Stimulated activated naive CD8-positive, alpha-beta T cell treated with anti-CD3 and anti-CD28 coated beads, Interleukin-15, Interleukin-2, amounts not matched to agents 100 U/mL and 50 U/mL, for 24 hours (primary cell): Measurements from ENCODE around the gene FGGY.
"Not testable (repeated sequence)": the region's sequence is repeated elsewhere in the genome, so short reads cannot be mapped to it uniquely, and the experiment has no call there.

Source experiments
- ATAC-seq: fragments of 150-1000 bp; cut with Tn5 transposase; one replicate; pipeline ENCODE4 v1.10.0; 2021
- DNase-seq: peaks from one replicate; pipeline ENCODE4 v3.0.0; 2021

Gene FGGY

DNA sequence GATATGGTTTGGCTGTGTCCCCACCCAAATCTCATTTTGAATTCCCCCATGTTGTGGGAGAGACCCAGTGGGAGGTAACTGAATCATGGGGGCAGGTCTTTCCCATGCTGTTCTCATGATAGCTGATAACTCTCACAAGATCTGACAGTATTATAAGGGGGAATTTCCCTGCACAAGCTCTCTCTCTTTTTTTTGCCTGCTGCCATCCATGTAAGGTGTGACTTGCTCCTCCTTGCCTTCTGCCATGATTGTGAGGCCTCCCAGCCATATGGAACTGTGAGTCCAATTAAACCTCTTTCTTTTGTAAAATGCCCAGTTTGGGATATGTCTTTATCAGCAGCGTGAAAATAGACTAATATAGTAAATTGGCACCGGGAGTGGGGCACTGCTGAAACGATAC, 439.0 kb downstream of the FGGY start:
- not testable (repeated sequence) for DNase-seq, ATAC-seq

DNA sequence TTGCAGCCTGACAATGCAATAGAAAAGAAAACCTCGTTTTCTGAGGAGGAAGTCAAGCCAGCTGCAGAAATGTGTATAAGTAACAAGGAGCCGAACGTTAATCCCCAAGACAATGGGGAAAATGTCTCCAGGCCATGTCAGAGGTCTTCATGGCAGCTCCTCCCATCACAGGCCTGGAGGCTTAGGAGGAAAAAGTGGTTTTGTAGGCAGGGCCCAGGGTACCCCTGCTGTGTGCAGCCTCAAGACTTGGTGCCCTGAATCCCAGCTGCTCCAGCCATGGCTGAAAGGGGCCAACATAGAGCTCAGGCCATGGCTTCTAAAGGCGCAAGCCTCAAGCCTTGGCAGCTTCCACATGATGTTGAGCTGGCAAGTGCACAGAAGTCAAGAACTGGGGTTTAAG, 439.9 kb downstream of the FGGY start:
- DNase-seq: no peak
- ATAC-seq: no peak

DNA sequence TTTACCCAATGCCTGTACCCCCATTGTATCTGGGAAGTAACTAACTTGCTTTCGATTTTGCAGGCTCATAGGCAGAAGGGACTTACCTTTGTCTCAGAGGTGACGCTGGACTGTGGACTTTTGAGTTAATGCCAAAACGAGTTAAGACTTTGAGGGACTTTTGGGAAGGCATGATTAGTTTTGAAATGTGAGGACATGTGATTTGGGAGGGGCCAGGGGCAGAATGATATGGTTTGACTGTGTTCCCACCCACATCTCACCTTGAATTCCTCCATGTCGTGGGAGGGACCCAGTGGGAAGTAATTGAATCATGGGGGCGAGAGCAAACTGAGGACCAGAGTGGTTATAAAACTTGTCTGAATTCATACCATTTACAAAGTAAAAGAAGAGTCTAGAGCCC, 440.7 kb downstream of the FGGY start:
- DNase-seq (no peak), ATAC-seq (no peak)

DNA sequence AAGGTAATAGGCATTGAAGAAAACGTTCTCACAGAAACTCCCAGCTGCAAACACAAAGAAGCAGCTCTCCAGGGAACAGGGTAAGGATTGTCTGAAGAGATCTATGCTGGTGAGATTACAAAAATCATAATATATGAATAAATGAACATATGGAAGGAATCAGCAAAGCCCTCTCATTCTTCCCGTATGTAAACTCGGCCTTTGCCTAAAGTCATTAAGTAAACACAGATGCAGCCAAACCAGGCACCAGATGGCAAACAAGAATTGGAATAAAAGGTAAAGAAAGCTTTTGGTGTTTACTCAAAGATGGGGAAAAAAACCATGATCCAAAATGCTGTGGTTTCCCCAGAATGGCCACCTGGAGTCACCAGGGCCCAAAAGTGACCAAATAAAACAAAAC, 441.3 kb downstream of the FGGY start:
- ATAC-seq (no peak), DNase-seq (no peak)

DNA sequence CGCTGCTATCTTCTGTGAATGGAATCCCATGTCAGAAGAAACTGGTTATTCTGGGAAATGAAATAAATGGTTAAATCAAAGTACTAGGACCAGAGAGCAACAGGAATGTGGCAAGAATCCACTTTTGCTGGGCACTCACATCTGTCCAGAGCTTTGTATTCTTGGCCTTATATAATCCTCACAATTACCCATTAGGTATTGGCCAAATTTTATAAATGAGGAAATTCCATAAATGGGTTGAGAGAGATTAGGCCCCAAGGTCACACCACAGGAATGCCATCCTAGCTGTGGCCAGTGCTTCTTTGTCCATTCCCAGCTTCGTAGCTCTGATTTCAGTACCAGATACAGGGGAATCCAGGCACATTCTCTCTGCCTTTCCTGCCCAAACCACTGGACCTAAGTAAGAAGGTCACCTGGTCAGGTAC, 441.7 kb downstream of the FGGY start:
- no peak for ATAC-seq

DNA sequence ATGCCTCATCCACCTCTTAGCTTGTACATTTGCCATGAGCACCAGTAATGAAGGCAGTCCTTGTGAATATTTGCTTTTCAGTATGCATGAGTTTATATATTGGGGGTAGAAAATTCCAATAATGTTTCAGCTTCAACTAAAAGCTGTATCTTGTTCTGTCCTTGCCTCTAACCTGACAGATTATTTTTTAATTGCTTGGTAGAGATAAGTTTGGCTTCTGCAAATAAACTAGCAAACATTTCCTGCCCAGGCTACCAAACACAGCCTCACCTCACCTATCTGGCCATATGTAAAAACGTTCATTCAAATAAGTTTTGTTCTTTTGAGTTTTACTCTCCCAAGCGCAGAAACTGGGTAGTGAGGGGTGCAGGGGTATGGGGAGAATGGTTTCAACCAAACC, 442.2 kb downstream of the FGGY start:
- DNase-seq (no peak), ATAC-seq (no peak)

More for the DNA sequence above, 441.7 kb downstream of the FGGY start:
- DNase-seq: no peak

DNA sequence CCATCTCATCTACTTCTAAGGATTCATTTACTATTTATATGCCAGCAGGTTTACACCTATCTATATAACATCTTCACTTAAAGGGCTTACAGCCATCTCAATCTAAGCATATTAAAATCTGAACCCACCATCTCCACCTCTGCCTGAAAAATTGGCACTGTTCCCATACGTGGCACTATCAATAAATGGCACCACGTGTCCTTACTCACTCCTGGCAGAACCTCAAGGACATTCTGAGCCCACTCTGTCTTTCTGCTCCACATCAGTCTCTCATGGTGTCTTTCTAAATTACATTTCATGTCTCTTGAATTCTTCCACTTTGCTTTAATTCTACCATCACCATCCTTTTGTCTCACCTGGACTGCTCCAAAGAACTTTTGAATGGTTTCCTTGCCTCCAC, 445.6 kb downstream of the FGGY start:
- DNase-seq (no peak), ATAC-seq (no peak)

DNA sequence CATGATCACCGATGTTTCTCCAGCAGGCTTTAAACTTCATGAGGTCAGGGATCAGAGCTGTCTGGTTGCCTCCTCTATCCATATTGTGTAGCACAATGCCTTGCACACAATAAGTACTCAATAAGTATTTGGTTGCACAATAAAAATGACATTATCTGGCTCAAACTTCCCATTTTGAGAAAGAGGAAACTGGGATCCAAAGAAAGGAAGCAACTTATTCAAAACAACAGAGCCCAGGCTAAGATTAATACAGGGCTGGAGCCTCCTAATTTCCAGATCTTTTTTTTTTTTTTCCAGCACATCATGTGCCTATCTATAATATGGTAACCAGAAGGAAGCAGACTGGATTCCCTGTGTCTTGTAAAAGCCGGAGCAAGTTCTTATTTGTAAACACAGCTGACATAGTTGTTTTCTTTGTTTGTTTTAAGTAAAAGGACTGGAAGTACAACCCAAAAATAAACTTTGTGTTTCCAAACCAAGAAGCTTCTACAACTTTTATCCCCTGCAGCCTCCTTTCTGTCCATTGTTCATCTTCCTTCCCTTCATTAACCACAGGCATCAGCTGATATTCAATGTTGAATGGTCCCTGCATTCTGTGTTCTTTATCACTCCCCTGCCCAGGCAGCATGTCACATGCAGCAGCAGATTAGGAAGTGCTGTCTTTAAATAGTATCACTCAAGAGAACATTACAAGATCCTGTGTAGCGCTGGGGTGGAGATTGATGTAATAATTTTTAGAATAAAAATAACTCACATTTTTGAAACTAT, 446.6 kb downstream of the FGGY start:
- ATAC-seq (no peak), DNase-seq (no peak)

DNA sequence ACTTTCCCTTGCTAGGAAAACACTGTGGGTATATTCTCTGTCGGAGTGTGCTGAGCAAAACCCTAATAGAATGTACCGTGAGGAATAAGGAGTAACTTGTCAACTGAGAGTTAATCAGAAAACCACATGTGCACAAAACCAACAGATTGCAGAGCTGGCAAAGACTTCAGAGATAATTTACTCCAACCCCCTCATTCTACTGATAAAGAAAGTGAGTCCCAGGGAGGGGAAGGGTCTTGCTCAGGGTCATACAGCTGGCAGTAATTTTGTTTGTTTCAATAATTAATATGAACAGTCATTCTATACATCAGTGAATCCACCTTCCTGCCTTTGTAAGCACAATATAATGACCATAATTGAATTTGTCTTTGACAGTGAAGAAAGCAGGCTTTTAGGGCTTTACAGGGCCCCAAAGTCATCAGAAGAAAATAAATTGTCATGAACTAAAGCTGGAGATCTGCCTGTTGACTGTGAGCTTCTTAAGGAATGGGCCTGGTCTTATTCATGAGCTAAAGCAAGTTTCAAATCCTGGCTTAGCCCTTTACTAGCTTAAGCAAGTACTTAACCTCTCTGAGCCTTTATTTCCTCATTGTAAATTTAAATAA, 450.6 kb downstream of the FGGY start:
- DNase-seq (no peak), ATAC-seq (no peak)

DNA sequence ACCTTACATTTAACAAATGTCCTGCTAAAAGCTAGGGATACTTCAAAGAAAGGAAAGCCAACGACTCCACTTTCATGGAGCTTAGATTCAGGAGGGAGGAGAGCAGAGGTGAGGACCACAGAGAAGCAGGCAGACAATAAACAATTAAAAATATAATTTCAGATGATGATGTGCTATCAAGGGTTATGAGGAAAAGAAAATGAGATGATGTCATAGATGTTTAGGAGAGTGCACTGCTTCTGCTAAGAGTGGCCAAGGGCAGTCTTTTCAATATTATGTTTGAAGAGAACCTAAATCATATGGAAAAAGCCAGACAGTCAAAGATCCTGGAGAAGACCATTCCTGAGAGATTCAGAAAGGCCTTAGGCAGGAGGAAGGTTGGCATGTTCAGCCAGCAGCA, 451.2 kb downstream of the FGGY start:
- ATAC-seq: no peak
- DNase-seq: no peak

DNA sequence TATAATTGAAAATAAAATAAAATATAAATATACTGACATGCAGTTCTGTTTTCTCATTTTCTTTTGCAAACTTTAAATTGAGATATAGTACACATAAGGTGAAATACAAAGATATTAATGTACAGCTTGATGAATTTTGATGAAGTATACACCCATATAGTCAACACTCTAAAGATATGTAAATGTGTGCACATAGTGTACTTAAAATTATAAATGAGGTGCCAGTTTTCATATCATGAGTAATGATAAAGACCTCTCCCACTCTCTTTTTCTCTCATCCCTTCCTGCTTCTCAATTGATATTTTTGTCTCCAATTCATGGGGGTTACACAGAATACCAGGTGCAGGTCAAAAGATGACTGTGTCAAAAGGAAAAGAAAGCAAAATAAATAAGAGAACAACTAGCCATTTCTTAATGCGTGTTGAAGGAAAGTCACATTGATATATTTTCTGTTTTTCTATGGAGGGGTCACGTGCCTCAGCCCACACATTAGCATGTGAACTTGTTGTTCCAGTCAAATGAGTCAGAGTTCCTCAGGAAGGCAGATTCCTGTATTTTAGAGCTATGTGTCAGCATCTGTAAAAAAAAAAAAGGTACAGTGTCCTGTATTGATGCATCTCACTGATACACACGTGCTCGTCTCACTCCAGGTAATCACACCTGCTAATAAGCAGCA, 453.6 kb downstream of the FGGY start:
- DNase-seq: no peak

DNA sequence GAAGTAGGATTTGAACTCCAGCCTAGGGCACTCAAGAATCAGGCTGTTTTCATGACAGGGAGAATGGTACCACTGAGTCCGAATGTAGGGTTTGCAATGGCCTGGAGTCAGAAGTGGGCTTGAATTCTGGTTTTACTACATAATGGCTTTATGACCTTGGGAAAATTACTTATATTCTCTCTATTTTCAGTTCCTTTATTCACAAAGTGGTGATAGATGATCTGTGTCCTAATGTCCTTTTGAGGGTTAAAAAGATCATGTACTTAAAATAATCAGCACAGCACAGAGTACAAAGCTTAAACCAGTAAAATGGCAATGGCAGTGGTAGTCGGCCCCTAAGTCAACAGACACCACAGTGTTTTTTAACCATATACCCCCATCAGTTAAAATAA, 454.1 kb downstream of the FGGY start:
- DNase-seq: no peak

More for the DNA sequence above, 453.6 kb downstream of the FGGY start:
- no peak for ATAC-seq

DNA sequence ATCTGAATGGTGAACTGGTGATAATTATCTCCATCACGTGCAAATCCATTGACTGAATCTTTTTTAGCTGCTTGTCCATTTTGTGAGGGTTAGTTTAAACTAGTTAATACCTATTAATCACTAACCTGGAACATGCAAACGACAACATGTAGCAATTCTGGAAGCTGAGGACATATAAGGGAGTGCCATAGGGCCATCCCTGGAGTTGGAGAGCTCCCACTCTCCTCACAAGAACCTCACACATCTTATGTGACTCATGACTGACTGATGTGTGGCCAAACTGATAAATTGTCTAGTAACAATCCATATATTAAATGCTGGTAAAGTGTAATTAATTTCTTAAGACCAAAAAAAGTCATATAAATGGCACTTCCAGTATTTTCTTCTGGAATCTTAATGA, 454.9 kb downstream of the FGGY start:
- DNase-seq (no peak), ATAC-seq (no peak)

More for the DNA sequence above, 454.1 kb downstream of the FGGY start:
- ATAC-seq: no peak

DNA sequence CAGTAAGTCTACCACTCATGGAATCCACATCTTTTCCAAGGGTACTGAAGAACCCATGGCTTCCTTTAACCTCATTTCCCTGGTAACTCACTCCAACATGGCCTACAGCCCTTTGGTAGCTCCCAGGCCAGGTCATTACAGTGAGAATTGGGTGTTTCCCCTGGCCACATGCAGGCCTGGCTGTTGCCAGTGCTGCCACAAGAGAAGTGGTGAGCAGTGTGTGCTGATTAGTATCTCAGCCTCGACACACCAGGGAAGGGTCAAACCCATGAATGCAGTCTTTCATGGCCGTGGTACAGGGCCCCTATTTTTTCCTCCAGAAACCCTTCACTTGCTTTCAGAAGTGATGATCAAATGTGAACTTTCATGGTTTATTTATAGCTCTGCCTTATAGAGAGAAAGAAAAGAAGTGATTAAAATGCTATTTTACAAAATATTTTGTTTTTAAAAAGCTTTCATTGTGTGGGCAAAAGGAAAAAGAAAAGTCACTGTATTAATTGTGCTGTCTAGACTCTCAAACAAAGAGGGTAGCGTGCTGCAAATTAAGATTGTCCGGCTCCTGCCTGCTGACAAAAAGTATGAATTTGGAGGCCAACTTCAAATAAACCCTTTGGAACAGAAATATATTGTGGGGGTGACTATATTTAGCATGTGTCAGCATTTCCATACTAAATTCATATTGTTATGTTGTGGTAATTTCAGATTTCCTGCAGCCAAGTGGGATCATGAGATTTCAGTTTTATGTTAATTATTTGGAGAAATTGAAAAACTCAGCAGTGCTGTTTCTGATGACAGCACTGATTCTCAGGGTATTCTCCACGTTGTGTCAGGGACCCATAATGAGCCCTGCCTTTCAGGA, 455.9 kb downstream of the FGGY start:
- ATAC-seq: no peak
- no peak for DNase-seq

DNA sequence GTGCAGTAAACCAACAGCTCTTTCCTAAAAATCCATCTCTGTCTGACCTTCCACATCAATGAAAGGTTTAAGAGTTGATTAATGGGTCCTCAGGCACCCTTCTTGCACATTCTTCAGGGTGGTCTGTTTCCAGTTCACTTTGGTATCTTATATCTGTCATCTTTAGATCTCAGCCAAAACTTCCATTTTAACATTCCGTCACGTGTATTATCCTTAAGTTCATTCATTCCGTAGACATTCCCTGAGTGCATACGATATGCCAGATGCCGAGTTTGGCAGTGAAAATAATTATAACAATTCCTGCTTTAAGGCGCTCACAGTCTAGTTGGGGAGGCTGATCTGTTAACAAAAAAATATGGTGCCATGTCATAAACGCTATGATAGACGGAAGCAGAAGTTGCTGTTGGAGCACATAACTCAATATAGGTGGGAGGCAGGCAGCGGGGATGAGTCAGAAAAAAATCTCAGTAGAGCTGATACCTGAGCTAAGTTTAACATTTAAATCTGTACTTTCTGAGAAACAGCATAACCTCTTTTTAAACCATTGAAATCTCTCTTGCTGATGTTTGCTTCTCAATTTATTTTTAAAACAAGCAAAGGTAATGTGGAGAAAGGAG, 458.3 kb downstream of the FGGY start:
- no peak for ATAC-seq
- no peak for DNase-seq

DNA sequence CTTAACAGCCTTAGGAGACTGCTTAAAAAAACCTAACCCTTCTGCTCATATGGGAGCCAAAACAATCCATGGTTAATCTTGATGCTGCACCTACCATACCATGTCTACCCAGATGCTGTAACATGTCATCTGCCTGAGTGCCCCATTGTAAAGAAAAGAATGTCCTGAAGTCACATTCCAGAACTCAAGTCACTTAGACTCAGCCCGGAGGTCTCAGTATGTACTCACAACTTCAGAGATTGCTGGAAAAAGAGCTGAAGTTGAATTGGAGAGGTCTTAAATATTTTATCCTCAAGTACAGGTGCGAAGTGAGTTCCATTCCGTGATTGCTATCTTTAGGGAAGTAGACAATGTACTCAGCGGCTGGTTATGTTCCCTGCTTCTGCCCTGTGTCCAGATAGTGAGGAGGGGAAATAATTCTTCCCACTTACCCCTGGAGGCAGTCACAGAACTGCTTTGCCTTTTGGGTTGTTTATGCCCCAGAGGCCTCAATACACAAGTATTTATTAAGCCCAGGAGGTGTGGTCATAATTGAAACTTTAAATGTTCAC, 460.4 kb downstream of the FGGY start:
- DNase-seq: no peak
- no peak for ATAC-seq

DNA sequence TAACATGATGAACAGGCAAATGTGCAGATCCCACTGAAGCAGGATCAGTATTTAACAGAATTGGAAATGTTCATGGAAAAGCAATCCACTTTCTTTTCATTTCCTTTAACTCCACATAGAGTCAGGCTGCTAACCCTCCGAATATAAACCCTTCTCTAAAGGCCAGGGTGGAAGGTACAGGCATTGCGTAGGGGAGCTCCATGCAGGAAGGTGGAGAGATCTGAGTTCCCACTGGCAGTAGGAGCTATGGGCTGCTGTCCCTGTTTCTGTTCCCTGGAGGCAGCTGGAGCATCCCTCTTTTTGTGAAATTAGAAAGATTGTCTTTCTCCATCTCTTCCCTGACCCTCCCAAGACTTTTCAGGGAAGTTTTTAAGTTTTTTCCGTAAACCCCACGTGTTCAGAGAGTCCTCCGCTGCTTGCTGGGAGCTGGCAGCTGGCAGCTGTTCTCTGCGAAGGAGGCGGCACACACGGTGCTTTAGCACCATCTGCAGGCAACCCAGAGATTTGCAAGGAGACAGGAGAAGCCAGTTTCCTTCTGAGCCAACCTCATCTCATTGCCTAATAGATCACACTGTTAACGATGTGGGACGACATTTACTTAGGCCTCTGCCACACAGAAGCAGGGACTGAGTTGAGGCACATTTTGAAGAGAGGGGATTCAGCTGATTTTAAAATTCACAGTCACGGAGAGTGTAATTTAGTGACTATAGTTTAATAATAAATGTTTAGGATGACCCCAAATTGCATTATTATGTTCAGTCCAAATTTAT, 462.4 kb downstream of the FGGY start:
- DNase-seq: peak; percentile 67
- peak; percentile 79 for ATAC-seq

DNA sequence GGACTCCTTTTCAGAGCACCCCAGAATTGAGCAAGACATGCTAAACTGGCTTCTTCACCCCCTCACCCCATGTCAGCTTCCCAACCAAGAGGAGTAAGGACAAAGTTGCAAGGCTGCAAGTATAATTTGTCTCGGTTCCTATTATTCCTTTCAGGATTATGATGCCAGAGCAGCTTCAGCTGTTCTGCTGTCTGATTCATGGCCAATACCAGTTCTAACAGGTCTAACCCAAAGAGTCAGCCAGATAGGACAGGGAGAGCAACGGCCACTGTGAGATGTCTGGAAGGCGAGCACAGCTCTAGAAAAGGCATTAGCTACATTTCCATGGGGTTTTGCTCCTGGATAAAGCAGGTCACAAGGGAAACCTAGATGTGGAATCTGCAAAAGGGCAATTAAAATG, 464.5 kb downstream of the FGGY start:
- no peak for DNase-seq
- no peak for ATAC-seq

DNA sequence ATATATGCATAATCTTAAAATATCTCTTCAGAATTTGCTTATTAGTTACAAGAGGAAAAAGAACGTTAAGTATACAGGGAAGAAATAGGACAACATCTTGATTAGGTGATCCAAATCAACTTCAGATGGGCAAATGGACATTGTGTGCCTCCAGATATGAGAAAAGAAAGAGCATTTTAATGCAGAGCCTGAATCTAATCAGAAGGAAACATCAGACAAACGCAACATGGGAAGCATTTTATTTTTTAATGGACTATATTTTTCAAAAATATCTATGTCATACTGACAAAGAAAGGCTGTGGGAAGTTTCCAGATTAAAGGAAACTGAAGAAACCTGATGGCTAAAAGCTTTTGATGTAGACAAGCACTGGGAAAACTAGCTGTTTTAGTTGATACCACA, 466.5 kb downstream of the FGGY start:
- ATAC-seq (no peak), DNase-seq (no peak)

DNA sequence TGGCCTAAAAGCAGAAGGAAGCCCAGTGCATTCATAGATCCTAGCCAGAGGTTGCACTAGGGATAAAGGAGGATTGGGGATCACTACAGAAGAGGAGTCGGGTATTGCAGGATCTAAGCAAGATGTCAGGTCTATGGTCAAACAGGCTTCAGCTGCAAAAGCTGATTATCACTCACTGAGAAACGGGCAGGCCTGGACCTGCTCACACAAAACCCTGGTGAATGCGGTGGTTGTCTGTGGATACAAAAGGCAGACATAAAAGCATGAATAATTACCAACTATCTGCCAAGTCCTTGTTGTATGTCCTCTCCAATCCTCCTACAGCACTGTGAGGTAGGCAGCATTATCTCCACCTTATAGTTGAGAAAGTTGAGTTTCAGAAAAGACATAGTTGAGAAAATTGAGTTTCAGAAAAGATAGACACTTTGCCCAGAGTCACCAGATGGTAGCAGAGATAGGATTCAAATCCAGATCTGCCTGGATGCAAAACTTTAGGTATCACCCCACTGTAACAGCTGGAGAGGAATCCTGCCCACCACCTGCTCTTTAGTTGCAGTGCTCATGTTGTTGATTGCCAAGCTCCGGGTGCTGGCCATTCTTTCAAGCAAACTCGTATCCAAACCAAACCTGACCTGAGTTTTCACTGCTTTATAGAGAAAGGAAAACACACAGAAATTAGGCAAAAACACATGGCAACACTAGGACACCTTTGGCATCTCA, 468.3 kb downstream of the FGGY start:
- no peak for DNase-seq
- no peak for ATAC-seq
